ENCODE results near the gene TBC1D19.

The TBC1D19 gene

GRCh38 chr4:26731351-26732035, 147.6 kb downstream of the TBC1D19 start:
- no peak for DNase-seq (ENCODE audit: low read depth in 2 of 2)

GRCh38 chr4:26732356-26732755, 148.5 kb downstream of the TBC1D19 start:
- no peak for DNase-seq (ENCODE audit: low read depth in 2 of 2)

GRCh38 chr4:26736621-26737020, 152.7 kb downstream of the TBC1D19 start:
- no peak for DNase-seq (ENCODE audit: low read depth in 2 of 2)

- DNase-seq (ENCODE audit: low read depth in 2 of 2), result no peak
These were observed 153.5 kb downstream of the TBC1D19 start for GRCh38 chr4:26737385-26737784.

- DNase-seq (ENCODE audit: low read depth in 2 of 2), result no peak
These were observed 157.6 kb downstream of the TBC1D19 start for GRCh38 chr4:26741491-26741871.

- no peak for DNase-seq (ENCODE audit: low read depth in 2 of 2)
These were observed 162.9 kb downstream of the TBC1D19 start for GRCh38 chr4:26746802-26747213.

GRCh38 chr4:26748811-26749210, 164.9 kb downstream of the TBC1D19 start:
- no peak for DNase-seq (ENCODE audit: low read depth in 2 of 2)

- no peak for DNase-seq (ENCODE audit: low read depth in 2 of 2)
These were observed 166.0 kb downstream of the TBC1D19 start for GRCh38 chr4:26749867-26750266.

- no peak for DNase-seq (ENCODE audit: low read depth in 2 of 2)
These were observed 167.1 kb downstream of the TBC1D19 start for GRCh38 chr4:26751004-26751403.

GRCh38 chr4:26751838-26752237, 168.0 kb downstream of the TBC1D19 start:
- no peak for DNase-seq (ENCODE audit: low read depth in 2 of 2)

- DNase-seq (ENCODE audit: low read depth in 2 of 2), result no peak
These were observed 169.3 kb downstream of the TBC1D19 start for GRCh38 chr4:26753187-26753586.

GRCh38 chr4:26753617-26754016, 169.7 kb downstream of the TBC1D19 start:
- no peak for DNase-seq (ENCODE audit: low read depth in 2 of 2)

- no peak for DNase-seq (ENCODE audit: low read depth in 2 of 2)
These were observed 173.9 kb downstream of the TBC1D19 start for GRCh38 chr4:26757751-26758150.

GRCh38 chr4:26758899-26759298, 175.0 kb downstream of the TBC1D19 start:
- no peak for DNase-seq (ENCODE audit: low read depth in 2 of 2)

GRCh38 chr4:26762650-26763049, 178.8 kb downstream of the TBC1D19 start:
- no peak for DNase-seq (ENCODE audit: low read depth in 2 of 2)

GRCh38 chr4:26763063-26763462, 179.2 kb downstream of the TBC1D19 start:
- no peak for DNase-seq (ENCODE audit: low read depth in 2 of 2)

- DNase-seq (ENCODE audit: low read depth in 2 of 2), result no peak
These were observed 179.8 kb downstream of the TBC1D19 start for GRCh38 chr4:26763648-26764047.

- no peak for DNase-seq (ENCODE audit: low read depth in 2 of 2)
These were observed 180.3 kb downstream of the TBC1D19 start for GRCh38 chr4:26764231-26764630.

GRCh38 chr4:26765515-26765914, 181.6 kb downstream of the TBC1D19 start:
- DNase-seq (ENCODE audit: low read depth in 2 of 2), result no peak

- no peak for DNase-seq (ENCODE audit: low read depth in 2 of 2)
These were observed 182.3 kb downstream of the TBC1D19 start for GRCh38 chr4:26766141-26766540.

- DNase-seq (ENCODE audit: low read depth in 2 of 2), result no peak
These were observed 188.4 kb downstream of the TBC1D19 start for GRCh38 chr4:26772096-26772873.

- DNase-seq (ENCODE audit: low read depth in 2 of 2), result no peak
These were observed 195.3 kb downstream of the TBC1D19 start for GRCh38 chr4:26779224-26779623.

GRCh38 chr4:26779674-26780073, 195.8 kb downstream of the TBC1D19 start:
- DNase-seq (ENCODE audit: low read depth in 2 of 2), result no peak

All from stimulated activated CD4-positive, alpha-beta T cell treated with anti-CD3 and anti-CD28 coated beads, Interleukin-1b, Interleukin-23, amount 100 ng/mL, for 1 hour (primary cell).